SHP77 (cell line): ENCODE measurements around the gene RXRG.
"Not testable (repeated sequence)": the region's sequence is repeated elsewhere in the genome, so short reads cannot be mapped to it uniquely, and the experiment has no call there.

Experiments
- DNase-seq, 2 experiments: peaks; one replicate each; lab custom pipeline; 2025; lab: John Stamatoyannopoulos, UW

The RXRG gene

DNA sequence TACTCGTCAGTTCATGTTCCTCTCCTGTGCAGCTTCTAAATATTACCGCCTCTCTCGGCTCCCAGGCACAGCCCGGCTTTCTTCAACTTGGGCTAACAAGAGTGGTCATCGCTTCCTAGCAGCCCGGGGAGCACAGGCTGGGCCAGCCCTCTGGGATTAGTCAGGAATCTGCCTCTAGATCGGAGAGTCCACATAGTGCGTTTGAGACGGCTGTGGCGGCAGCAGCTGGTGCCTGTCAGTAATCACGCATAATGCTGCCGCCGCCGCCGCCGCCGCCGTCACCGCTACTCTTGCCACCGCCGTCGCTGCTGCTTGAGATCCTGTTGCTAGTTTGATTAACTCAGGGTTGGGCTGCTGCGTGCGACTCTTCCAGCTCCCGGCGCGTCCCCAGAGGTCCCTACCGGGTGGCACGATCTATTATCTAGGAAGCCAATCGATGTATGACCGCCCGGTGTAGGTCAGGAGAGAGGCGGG lies at the start of gene RXRG:
TSS of gene RXRG (minus strand) at position 230 of the 474 bp plus-strand sequence. CDS start 233 bp downstream, outside the sequence.
- no peak for DNase-seq

DNA sequence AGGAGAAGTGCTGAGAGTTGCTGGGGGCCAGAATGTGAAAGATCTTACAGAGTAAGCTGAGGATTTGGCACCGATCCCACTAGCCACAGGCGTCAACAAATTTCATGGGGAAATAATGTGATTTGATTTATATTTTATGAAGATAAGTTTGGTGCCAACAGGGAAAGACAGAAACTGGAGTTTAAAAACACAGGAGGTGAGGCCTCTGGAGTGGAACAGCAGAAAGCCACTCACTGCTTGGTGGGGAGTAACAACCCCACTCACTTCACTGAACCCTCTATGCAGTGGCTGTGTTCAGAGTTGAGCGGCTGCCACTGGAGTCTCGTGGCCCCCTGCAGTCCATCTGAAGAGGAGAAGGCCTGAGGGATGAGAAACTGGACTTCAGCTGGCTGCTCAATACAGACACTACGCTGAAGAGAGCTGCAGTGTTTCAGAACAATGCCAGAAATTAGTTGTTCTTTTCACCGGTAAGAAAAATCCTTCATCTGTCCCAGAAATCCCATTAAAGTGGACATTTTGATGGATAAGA lies 48.0 kb upstream of the RXRG start:
- DNase-seq: no peak

DNA sequence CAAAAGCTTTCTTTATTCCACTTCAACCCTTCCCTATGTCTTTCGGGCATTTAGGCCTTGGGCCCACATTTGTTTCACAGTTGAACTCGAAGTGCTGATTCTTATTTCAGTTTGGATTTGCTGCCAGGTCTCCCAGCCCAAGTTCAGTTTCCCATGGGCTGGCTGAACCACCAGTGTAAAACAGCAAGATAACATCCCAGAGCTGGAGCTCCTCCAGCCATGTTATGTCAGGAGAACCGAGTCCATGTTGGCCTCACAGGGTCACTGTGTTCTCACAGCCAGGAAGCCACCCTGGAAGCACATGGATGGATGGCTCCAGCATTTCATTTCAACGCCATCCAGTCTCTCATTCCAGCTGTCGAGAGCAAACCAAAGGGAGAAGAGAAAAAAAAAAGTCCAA lies 45.2 kb upstream of the RXRG start:
- no peak for DNase-seq

GRCh38 chr1:165487921-165488320 lies 43.0 kb upstream of the RXRG start:
- no peak for DNase-seq

GRCh38 chr1:165486663-165487062 lies 41.7 kb upstream of the RXRG start:
- DNase-seq: no peak

DNA sequence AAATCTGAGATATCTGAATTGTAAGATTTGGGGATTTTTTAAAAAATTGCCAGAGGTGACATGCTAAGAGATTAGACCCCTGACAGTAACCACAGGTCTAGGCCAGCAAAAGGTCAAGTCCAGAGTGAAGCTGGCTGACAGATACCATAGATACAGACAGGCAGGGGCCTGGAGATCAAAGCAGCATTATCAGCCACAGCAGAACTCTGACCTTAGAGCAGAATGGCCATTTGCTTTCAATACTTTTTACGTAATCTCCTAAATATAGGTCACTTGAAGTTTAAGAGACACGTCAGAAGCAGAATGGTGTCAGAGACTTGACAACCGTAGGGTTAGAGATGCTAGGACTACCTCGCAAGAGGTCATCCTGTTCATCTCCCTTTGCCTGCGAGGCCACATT lies 40.8 kb upstream of the RXRG start:
- no peak for DNase-seq

GRCh38 chr1:165484532-165484931 lies 39.6 kb upstream of the RXRG start:
- DNase-seq: no peak

- DNase-seq: no peak
Measured at GRCh38 chr1:165483412-165483811, 38.5 kb upstream of the RXRG start.

GRCh38 chr1:165481820-165482532 lies 37.0 kb upstream of the RXRG start:
- DNase-seq: no peak

- DNase-seq: no peak
Measured at GRCh38 chr1:165476776-165477175, 31.9 kb upstream of the RXRG start.

DNA sequence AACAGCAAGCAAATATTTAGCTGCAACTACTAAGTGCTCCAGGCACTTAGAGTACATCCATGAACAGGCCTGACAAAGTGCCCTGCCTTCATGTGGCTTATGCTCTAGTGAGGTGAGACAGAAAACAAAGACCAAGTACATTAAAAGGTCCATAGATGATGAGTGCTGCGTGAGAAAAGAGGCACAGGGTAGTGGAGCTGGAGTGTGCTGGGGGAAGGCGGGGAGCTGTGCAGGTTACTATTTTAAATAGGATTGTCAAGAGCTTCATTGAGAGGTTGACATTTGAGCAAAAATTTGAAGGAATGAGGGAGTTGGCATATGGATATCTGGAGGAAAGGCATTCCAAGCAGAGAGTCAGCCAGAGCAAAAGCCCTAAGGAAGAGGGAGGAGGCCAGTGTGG lies 29.3 kb upstream of the RXRG start:
- DNase-seq: no peak

DNA sequence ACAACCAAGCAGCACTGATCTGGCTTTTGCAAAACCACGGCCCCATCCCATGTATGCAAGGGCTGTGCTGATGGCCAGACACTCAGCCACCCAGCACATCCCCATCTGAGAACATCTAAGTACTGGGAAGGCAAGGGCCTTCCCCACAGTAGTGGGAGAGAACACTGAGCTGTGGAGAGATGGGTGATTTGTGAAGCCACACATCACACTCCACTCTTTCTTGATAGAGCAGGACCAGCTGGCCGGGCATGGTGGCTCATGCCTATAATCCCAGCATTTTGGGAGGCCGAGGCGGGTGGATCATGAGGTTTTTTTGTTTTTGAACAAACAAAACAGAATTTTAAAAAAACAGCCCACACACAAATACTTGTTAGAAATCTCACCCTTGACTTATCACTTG lies 28.2 kb upstream of the RXRG start:
- DNase-seq: no peak

DNA sequence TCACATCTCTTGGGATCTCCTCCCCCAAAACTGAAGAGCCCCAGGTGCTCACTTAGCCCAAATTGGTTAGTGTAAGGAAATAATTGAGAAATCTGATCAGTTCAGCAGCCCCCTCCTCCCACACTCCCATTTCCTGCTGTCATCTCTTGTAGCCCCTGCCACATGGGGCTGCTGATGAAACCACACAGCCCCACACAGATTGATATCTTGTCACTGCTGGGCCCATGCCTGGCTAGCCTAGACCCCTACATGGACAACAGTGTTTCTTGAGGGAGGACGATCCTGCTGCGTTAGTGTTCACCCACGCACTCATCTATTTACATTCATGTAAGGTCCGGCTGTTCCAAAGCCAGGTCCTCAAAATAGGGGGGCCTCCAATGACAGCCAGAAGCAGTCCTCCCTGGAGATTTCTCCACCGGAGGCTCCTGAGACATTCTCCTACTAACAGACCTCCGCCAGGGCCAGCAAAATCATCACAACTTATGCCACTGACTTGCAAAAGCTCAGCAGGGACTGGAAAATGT lies 23.9 kb upstream of the RXRG start:
- DNase-seq: no peak

DNA sequence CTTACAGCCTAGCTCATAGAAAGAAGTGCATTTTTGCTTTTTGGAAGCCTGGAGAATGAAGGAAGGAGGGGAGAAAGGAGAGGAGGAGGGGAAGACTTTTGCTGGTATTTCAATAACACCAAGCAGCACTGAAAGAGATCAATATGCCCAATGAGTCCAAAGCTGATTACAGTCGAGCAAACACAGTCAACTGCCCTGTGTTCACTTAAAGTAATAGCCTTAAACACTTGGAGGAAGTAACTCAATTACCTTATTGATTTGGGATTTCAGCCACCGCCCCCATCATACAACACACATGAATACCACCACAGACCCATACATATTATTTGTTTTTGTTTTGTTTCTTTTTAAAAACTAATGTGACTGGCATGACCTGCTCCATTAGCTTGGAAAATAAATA lies 23.3 kb upstream of the RXRG start:
- DNase-seq: no peak

GRCh38 chr1:165467706-165468105 lies 22.8 kb upstream of the RXRG start:
- no peak for DNase-seq

DNA sequence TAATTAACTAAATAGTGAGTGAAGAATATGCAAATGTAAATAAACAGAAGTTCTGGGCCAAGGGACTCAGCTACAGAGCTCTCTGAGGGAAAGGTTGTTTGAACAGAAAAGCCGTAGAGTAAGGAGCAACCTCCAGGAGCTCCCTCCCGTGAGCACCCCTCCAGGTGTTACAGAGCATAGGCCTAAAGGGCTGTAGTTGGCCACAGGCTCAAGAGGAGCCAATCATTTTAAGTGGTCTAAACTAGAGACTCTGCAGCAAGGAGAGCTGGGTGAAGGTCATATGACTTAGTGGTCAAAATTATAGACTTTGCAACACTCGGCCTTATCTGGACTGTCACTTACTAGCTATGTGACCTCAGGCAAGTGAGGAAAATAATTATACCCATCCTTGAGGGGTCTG lies 19.1 kb upstream of the RXRG start:
- DNase-seq: no peak

DNA sequence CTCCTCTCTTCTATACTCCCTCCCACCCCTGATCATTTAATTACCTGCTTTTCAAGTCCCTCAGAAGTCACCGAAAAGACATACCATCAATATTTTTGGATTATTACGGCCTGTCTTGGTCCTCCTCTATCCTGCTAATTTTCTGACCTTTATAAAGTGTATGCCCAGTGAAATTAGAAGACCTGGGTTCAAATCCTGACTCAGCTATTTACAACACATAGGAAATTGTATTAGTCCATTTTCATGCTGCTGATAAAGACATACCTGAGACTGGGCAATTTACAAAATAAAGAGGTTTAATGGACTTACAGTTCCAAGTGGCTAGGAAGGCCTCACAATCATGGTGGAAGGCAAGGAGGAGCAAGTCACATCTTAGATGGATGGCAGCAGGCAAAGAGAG lies 14.8 kb upstream of the RXRG start:
- not testable (repeated sequence) for DNase-seq

DNA sequence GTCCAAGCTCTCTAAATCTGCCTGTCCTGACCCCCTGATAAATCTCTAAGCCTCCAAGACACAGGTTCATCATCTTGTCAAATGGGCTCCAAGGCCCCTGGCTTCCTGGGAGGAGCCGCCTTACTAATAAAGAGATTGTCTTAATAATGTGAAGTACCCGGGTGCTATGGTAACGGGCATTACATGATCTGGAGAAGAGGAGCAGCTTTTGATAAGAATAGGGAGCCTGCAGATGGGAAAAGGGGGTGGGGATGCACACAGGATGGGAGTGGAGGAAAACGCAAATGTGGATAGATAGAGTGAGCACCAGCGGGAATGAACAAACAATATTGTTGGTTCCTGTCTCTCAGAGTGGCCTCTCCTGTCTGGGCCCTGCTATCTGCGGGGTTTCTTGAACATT lies 11.9 kb upstream of the RXRG start:
- DNase-seq: no peak

GRCh38 chr1:165456114-165456513 lies 11.2 kb upstream of the RXRG start:
- no peak for DNase-seq

GRCh38 chr1:165455111-165455510 lies 10.2 kb upstream of the RXRG start:
- no peak for DNase-seq

DNA sequence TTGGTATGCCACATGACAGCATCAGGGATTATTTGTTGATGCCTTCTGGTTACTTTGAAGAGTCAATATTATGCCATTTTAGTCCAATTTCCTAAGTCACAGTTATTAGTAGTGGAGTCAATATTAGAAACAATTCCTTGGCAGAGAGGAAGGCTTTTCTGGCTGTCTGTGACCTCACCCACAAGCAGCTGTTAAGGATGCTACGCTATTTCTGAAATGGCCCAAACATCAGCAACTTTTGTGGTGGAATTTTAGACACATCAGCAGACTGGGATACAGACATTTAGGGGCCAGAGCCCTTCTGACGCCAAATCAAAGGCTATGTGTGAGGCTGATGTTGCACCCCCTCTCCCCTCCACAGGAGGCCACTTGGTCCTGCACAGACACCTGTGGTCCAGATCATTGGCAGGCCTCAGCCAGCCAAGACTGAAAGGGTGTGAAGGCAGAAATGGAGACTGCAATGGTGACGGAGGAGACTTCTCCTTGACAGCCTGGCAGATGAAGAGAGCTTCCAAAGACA lies 9.2 kb upstream of the RXRG start:
- no peak for DNase-seq

DNA sequence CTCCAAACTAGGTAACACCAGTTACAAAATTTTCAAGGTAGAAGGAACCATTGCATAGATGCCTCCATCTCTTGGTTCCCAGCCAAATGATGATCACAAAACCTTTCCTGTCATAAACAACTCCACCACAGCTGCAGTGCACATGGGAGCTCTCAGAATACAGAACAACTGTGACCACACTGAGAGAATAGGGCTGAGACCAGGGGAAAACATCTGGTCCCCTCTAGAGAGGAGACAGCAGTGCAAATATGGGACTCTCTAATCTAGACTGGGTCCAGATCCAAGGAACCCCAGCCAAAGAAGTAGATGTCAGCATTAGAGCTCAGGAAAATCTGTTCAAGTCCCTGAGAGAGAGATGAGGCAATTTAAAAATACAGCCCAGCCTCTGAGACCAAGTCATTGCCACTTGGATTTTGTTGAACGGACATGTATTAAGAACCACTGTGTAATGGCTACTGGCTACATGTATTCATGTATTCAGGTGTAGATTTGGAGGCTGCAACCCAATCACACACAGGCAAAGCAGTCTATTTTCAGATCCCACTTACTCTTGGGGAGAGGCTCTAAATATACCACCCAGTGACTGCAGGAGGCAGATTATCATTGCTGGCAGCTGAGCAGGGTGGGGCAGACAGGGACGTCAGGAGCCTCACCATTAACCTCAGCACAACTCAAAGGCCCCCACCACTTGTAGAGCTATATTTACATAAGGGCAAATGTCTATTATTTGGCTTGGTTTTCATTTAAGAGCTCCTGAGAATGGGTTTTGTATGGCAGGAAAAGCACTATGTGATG lies 7.6 kb upstream of the RXRG start:
- no peak for DNase-seq

- DNase-seq: no peak
Measured at GRCh38 chr1:165451691-165452090, 6.8 kb upstream of the RXRG start.
